ENCODE measurements around the gene THOC2.
"Not testable (repeated sequence)": the region's sequence is repeated elsewhere in the genome, so short reads cannot be mapped to it uniquely, and the experiment has no call there.

The THOC2 gene

DNA sequence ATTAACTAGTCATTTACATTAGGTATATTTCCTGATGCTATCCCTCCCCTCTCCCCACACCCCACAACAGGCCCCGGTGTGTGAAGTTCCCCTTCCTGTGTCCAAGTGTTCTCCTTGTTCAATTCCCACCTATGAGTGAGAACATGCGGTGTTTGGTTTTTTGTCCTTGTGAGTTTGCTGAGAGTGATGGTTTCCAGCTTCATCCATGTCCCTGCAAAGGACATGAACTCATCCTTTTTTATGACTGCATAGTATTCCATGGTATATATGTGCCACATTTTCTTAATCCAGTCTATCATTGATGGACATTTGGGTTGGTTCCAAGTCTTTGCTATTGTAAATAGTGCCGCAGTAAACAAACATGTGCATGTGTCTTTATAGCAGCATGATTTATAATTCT lies 69.1 kb downstream of the THOC2 start:
- DNase-seq: not testable (repeated sequence)

DNA sequence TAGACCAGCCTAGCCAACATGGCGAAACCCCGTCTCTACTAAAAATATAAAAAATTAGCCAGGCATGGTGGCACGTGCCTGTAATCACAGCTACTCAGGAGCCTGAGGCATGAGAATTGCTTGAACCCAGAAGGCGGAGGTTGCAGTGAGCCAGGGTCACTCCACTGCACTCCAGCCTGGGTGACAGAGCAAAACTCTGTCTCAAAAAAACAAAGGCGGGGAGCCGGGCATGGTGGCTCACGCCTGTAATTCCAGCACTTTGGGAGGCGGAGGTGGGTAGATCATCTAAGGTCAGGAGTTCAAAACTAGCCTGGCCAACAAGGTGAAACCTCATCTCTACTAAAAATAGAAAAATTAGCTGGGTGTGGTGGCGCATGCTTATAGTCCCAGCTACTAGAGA lies 76.3 kb downstream of the THOC2 start:
- not testable (repeated sequence) for DNase-seq

DNA sequence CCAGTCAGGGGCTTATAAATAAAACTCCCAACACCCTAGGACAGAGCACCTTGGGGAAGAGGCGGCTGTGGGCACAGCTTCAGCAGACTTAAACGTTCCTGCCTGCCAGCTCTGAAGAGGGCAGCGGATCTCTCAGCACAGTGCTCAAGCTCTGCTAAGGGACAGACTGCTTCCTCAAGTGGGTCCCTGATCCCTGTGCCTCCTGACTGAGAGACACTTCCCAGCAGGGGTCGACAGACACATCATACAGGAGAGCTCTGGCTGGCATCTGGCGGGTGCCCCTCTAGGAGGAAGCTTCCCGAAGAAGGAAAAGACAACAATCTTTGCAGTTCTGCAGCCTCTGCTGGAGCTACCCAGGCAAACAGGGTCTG lies 84.1 kb downstream of the THOC2 start:
- not testable (repeated sequence) for DNase-seq

DNA sequence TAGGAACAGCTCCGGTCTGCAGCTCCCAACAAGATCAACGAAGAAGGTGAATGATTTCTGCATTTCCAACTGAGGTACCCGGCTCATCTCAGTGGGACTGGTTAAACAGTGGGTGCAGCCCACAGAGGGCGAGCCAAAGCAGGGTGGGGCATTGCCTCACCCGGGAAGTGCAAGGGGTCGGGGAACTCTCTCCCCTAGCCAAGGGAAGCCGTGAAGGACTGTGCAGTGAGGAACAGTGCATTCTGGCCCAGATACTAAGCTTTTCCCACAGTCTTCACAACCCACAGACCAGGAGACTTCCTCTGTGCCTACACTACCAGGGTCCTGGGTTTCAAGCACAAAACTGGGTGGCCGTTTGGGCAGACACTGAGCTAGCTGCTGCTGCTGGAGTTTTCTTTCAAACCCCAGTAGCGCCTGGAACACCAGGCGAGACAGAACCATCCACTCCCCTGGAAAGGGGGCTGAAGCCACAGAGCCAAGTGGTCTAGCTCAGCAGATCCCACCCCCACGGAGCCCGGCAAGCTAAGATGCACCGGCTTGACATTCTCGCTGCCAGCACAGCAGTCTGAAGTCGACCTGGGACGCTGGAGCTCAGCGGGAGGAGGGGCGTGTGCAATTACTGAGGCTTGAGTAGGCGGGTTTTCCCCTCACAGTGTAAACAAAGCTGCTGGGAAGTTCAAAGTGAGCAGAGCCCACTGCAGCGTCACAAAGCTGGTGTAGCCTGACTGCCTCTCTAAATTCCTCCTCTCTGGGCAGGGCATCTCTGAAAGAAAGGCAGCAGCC lies 84.6 kb downstream of the THOC2 start:
- no peak for DNase-seq

DNA sequence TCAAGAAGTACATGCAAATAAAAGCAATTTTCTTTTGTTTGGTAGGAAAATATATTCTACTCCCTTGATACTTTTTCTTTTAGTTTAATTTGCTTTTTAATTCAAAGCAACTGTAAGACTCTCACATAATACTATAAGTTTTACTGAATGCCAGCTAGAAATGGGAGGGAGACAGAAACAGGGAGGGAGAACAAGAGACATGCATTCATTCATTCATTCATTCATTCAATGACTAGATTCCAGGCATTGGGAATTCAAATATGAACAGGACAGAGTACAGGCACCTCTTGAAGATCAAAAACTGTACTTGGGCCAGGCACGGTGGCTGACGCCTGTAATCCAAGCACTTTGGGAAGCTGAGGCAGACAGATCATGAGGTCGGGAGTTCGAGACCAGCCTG lies 85.6 kb downstream of the THOC2 start:
- no peak for DNase-seq

DNA sequence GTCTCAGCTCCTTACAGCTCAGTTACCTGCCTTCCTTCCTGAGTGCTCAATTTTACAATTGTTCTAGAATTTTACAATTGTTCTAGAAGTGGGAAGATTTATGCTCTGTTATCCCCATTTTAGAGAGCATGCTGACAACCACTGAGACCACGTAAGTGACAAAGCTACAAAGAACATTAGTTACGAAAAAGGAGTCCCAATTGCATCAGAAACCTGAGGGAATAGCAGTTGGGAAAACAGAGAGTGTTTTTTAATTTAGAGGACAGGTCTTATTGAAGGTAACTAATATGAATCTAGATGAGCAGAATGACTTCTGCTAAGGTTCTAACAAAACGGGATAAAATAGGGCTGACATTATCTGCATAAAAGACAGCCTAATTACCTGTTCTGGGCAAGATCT lies 103.3 kb downstream of the THOC2 start:
- DNase-seq: no peak

DNA sequence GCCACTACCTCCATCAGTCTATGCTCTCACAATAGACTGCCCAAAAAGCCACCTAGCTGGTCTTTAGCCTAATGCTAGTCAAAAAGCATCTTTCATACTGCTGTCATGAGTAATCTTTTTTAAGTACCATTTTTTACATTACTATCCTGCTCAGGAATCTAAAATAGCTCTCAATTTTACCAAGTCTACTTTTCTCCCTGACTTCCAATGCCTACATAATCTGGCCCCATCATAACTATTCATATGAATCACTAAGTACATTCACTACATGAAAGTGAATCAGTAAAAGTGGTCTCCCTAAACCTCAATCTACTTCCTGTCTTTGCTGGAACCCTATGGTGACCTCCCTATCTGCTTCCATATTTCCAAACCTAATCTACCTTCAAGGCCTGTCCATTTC lies 105.9 kb downstream of the THOC2 start:
- no peak for DNase-seq

DNA sequence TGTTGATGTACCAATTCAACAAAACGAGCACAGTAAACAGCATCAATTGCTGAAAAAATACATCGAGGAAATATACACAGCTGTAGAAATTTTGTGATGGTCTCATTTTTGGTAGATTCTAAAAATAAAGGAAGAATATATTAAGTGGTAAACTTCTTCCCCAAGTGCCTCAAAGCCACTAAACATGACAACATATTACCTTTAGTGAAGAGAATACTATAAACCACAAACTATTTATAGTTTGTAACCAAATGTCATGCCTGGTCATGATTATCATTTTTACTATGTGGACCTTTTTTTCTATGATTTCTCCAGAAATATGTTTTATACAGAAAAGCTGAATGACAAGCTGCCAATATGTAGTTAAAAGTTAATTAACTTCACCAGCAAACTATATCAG lies 106.9 kb downstream of the THOC2 start:
- no peak for DNase-seq

DNA sequence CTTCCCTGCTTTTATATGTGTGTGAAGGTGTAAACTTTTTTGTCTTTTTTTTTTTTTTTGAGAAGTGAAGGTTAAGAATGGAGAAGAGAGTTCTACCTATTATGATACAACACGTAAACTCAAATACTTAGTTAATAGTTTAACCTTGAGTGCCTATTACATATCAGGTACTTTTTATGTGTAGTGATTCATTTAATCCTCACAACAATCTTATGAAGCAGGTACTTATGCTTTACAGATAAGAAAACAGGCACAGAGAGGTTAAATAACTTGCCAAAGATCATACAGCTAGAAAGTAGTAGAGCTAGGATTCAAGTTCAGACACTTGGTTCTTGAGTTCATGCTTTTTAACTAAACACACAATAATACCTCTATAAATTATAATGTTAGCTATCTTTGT lies 107.4 kb downstream of the THOC2 start:
- DNase-seq: no peak

DNA sequence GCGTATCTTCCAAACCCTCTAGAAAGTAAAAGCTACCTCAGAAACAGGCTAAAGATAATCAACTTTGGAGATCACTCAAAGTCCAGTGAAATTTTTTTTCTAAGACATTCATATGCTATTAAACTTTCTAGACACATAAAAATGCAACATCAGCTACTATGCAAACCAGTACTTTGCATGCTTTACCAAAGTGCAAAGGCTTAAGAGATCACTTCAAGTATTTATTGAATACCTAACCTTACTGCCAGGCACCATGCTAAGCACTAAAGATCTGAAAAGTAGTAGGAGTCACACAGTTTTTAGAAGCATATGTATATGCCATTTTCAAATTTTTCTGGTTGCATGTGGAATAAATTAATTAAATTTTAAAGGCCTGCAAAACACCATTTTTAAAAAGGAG lies 115.8 kb downstream of the THOC2 start:
- no peak for DNase-seq

DNA sequence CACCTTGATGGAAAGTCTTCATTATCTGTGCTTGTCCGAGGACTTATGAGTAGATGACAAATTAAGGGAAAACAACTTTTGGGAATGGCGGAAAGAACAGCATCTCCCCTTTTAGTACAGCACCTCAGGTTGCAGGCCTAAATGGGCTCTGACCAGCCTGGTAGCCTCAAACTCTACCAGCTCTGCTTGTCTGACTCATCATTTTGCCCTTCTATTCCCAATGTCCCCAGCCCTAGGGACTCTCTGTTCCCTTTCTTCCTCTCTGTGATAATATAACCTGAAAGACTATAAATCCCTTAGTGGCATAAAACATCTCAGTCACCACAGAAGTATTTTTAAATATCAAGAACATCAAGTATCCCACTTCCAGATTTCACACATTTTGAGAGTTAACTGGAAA lies 121.9 kb downstream of the THOC2 start:
- no peak for DNase-seq

DNA sequence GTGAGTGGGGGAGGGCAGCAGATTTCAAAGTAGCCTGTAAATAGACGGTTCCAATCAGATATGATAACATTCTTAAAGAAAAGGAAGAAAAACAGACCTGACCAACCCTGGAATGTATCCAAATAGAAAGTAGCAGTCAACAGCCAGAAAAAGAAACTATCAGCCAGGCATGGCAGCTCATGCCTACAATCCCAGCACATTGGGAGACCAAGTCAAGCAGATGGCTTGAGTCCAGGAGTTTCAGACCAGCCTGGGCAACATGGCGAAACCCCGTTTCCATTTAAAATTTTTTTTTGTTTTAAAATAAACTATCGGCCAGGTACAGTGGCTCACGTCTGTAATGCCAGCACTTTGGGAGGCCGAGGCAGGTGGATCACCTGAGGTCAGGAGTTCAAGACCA lies 125.0 kb downstream of the THOC2 start:
- DNase-seq: no peak

DNA sequence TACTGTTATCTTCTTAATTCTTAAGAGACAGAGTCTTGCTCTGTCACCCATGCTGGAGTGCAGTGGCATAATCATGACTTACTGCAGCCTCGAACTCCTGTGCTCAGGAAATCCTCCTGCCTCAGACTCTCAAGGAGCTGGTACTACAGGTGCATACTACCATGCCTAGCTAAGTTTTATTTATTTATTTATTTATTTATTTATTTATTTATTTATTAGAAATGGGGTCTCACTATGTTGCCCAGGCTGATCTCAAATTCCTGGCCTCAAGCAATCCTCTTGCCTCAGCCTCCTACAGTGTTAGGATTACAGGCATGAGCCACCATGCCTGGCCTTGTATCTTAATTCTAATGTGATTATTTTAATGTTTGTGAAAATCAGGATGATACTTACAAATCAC lies 125.6 kb downstream of the THOC2 start:
- DNase-seq: no peak

DNA sequence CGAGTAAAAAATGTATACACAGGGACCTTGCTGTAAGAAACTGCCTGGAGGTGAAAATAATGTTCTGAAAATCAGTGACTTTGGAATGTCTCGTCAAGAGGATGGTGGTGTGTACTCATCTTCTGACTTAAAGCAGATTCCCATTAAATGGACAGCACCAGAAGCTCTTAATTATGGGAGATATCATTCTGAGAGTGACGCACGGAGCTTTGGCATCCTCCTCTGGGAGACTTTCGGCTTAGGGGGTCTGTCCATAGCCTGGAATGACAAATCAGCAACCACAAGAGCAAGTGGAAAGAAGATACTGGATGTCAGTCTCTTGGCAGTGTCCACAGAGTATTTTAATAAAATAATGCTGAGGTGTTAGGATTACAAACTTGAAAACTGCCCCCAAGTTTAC lies 129.4 kb downstream of the THOC2 start:
- DNase-seq: no peak

DNA sequence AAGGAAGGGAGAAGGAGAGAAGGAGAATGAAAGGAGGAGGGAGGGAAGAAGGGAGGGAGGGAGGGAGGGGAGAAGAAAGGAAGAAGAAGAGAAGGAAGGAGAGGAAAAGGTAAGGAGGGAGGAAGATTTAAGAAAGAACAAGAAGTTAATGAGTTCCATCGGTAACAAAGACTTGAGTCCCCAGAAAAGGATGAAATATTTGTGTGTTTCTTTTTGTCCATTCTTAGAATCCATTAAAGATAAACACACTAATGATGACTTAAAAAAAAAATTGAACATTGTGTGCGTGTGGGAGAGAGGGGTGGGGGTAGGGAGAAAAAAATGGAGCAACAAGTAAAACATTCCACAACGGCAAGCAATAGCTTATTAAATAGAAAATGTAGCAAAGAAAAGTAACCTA lies 131.4 kb downstream of the THOC2 start:
- DNase-seq: no peak

DNA sequence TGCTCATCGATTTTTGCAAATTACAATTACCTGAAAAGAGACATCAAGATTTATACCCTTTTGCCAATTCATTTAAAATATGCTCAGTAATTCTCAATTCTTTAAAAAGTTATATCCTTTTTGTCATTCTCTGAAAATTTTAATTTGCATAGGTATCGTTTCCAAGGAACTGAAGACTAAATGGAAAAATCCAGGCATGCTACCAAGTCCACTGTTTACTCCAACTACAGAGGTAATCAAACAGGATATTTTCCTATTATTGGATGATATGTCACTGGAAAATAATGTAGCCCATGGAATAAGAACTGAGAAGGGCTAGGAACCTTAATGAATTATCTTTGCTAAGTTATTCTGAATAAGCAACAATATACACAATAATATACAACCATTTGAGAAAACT lies 132.7 kb downstream of the THOC2 start:
- no peak for DNase-seq

DNA sequence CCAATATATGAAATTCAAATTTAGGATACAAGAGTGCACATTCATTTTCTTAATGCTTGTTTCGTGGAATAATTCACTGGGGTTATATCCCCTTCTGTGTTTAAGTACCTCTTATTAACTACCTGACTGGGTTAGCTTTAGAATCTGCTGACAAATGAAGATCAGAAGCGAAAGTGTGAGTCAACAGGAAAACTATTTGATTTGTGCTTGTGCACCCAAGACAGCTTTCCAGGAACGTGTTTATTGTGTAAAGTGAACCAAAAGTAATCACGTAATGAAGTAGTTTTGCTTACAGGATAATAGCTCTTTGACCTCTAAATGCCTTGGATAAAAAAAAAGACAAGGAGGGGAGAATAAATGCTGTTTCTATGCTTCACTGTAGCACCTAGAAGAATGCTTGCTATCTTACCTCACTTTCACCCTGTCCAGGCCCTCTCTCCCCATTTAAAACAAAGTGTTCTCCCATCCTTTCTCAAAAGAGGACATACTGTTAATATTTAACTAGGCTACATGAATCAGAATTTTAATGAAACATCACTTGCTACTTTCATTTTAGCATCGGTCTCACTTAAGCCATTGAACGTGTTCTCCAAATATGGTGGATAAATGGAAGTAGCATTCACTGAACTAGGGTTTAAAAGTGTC lies 141.9 kb downstream of the THOC2 start:
- no peak for DNase-seq

DNA sequence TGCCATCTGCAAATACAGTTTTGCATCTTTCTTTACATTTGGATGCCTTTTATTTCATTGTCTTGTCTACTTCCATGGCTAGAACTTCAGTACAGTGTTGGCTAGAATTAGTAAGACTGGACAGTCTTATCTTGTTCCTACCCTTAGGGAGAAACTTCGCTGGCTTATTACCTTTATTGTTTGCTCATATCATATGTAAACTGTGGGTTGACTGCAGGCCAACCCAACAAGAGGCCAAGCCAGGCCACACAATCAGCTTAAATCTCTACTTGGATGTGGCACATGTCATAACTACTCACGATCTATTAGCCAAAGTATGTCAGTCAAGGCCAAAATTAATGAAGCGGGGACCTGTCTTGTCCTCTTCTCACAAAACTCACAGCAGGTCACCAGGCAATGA lies 144.1 kb downstream of the THOC2 start:
- DNase-seq: no peak

DNA sequence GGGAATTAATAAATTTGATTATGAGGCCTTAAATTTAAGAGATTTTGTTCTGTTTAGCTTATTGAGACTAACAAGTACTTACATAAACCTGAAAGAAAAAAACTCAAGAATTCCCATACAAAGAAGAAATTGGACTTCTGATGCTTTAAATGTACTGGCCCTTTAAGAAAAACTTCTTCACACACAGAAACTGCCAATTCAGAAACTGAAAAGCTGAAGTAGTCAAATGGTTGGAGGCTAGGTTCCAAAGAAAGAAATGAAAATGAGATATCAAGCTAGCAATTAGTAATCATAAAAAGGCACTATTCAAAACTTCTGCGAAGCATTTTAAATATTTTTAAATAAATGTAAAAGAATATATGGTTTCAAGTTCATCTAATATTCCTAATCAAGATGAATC lies 151.3 kb downstream of the THOC2 start:
- DNase-seq: no peak

DNA sequence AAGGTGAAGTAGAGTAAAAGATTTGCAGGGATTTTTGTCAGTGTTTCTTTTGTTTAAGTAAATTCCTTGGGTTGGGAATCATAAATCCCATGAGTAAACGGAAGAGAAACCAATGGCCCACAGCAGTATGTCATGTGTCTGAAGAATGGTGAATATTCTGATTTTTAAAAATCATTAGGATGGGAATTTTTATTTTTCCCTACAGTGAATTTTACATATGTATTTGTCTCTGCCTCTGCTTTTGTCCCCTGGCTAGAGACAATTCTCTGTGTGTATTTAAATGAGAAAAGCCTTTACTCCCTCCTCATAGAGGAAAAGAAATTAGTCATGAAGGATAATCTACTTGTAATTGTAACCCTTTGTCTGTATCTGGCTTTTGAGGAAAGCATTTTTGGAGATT lies 152.1 kb downstream of the THOC2 start:
- DNase-seq: no peak

DNA sequence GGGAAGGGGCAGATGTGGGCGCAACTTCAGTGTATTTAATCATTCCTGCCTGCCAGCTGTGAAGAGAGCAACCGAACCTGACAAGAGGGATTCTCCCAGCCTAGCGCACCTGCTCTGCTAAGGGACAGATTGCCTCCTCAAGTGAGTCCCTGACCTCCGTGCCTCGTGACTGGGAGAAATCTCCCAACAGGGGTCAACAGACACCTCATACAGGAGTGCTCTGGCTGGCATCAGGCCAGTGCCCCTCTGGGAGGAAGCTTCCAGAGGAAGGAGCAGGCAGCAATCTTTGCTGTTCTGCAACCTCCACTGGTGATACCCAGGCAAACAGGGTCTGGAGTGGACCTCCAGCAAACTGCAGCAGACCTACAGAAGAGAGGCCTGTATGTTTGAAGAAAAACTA lies 158.8 kb downstream of the THOC2 start:
- DNase-seq: not testable (repeated sequence)

DNA sequence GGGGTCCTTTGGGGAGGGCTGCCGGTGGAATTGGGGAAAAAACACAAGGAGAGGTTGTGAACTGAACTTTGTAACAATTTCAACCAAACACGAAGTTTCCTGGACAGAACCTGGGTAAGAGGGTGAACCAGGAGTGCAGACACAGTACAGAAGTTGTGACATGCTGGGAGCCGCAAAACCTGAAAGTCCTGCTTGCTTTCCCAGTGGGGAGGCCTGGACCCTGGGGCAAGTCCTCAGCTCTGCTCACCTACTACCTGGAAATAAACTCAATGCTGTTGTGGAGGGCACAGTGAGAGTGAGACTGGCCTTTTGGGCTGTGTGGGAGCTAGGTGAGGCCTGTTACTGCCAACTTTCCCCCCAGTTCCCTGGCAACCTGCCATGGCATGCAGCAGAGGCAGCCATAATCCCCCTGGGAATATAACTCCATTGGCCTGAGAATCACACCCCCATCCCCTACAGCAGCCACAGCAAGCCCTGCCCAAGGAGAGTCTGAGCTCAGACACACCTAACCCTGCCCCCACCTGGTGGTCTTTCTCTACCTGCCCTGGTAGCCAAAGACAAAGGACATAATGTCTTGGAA lies 162.8 kb downstream of the THOC2 start:
- DNase-seq: no peak

DNA sequence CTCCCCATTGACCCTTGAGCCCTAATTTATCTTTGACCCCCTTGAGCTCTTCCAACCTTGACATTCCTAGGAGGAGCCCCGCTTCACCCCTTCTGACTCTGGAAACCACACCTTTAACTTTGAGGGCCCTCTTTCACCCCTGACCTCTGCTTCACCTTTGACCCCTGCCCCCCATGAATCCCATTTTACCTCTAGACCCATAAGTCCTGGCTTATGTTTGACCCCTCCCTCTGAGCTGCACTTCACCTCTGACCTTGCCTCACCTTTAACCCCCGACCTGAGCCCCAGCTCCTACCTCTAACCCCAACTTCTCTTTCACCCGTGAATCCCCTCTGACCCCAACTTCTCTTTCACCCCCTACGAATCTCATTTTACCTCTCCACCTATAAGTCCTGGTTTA lies 169.7 kb downstream of the THOC2 start:
- no peak for DNase-seq

DNA sequence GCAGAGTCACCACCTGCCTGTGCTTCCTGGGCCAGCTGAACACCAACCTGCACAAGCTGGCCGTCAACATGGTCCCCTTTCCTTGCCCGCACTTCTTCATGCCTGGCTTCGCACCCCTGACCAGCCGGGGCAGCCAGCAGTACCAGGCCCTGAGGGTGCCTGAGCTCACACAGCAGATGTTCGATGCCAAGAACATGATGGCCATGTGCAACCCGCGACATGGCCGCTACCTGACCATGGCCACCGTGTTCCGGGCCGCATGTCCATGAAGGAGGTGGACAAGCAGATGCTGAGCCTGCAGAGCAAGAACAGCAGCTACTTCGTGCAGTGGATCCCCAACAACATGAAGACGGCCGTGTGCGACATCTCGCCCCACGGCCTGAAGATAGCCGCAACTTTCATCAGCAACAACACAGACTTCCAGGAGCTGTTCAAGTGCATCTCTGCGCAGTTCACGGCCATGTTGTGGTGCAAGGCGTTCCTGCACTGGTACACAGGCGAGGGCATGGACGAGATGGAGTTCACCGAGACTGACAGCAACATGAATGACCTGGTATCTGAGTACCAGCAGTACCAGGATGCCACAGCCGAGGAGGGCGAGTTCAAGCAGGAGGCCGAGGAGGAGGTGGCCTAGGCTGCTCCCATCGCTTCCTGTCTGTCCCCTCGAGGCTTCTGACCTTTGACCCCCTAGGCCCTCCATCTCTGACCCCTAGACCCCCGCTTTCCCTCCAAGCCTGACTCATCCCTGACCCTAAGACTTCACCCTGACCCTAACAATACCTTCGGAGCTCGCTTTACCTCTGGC lies 170.3 kb downstream of the THOC2 start:
- no peak for DNase-seq
